GM19452 (cell line): ENCODE data around the gene PRCD.

Experiments used
- ATAC-seq: cut with Tn5 transposase; IDR thresholded peaks from one replicate; pipeline ENCODE4 v1.9.1; 2021; ENCODE audit not compliant: unreplicated experiment

PRCD gene

DNA sequence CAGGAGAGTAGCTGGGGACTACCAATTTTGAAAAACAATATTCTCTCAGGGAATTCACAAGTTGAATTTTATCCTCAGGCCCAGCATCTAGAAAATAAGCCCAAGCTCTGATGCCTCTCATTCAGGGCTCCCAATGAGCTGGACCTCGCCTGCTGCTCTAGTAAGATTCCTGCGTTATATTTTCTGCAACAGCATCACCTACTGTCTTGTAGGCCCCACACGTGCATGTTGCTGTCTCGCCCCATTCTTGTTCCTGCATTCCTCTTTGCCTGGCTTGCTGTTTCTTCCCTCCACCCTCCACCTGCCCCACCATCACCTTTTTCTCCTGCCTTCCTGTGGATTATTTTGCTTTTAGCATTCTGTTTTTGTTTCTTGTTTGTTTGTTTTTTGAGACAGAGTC, 54.1 kb downstream of the PRCD start:
- ATAC-seq, result no peak

DNA sequence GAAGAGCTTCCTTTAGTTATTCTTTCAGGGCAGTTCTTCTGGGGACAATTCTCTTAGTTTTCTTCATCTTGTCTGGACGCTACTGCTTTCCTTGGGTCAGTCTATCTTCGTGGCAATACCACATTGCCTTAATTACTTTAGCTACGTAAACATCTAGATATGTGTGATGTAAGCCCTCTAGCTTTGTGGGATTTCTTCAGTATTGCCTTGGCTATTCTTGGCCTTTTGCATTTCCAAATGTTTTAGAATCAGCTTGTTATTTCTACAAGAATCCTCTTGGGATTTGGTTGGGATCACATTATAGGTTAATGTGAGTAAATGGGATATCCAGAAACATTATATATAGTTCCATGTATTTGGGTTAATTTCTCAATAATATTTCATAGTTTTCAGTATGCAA, 54.8 kb downstream of the PRCD start:
- no peak for ATAC-seq
